Liver (tissue), 3 donors: Measurements from ENCODE around the gene KLHDC2.

Source experiments
- GABPA ChIP-seq, 2 donors: IDR thresholded peaks in 1 of 2; conservative IDR thresholded peaks in 1 of 2; 2 replicates each; pipeline ENCODE4 v1.6.1; 2016; ENCODE audit warnings: antibody characterized with exemption in 2 of 2, mild to moderate bottlenecking in 1 of 2, moderate library complexity in 1 of 2
- JUND ChIP-seq, 2 donors: IDR thresholded peaks; 2 replicates each; pipeline ENCODE4 v1.6.1; 2016; ENCODE audit warnings: antibody characterized with exemption in 2 of 2
- NR2F2 ChIP-seq: IDR thresholded peaks from 2 replicates; pipeline ENCODE4 v1.6.1; 2016; ENCODE audit warnings: antibody characterized with exemption
- RAD21 ChIP-seq, 2 donors: IDR thresholded peaks; 2 replicates each; pipeline ENCODE4 v1.6.1; 2016; ENCODE audit warnings: antibody characterized with exemption in 2 of 2, mild to moderate bottlenecking in 2 of 2
- SP1 ChIP-seq: IDR thresholded peaks from 2 replicates; pipeline ENCODE4 v1.6.1; 2018; ENCODE audit warnings: antibody characterized with exemption, mild to moderate bottlenecking
- TAF1 ChIP-seq: conservative IDR thresholded peaks from 2 replicates; pipeline ENCODE4 v1.6.1; 2016; ENCODE audit warnings: antibody characterized with exemption, mild to moderate bottlenecking
- YY1 ChIP-seq: IDR thresholded peaks from 2 replicates; pipeline ENCODE4 v1.6.1; 2016; ENCODE audit warnings: antibody characterized with exemption, mild to moderate bottlenecking
- TF ChIP-seq, protein P1 (sequence below): fragments of 150-350 bp; IDR thresholded peaks from 2 replicates; pipeline ENCODE4 v1.5.1; 2017; ENCODE audit warnings: improper control_type of control experiment, low read depth, low read length; ENCODE audit not compliant: missing input control
- TF ChIP-seq, protein P2 (sequence below): IDR thresholded peaks from 2 replicates; pipeline ENCODE4 v1.6.1; 2016; ENCODE audit warnings: antibody characterized with exemption
- TF ChIP-seq, protein P3 (sequence below): IDR thresholded peaks from 2 replicates; pipeline ENCODE4 v1.6.1; 2016; ENCODE audit warnings: antibody characterized with exemption
- donor health status: healthy.
- donor health status: healthy.

DNA sequence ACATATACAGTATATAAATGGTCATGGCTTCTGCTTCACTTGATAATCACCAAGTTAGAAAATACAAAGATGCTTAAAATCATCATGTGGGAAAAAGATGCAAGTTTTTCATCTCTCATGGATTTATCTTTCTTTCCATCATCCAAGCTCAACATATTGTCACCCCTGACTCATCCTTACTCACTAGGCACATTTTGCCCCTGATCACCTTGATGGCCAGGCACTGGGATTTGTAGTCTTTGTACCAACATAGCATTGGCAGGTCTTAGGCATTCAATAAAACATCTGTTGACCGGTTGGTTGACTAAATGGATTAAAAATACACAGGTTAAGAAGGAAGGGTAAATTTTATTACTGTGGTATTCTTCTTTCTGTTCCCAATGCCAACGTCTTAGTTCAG lies 28.1 kb downstream of the KLHDC2 start:
- TF ChIP-seq, protein P1, sequence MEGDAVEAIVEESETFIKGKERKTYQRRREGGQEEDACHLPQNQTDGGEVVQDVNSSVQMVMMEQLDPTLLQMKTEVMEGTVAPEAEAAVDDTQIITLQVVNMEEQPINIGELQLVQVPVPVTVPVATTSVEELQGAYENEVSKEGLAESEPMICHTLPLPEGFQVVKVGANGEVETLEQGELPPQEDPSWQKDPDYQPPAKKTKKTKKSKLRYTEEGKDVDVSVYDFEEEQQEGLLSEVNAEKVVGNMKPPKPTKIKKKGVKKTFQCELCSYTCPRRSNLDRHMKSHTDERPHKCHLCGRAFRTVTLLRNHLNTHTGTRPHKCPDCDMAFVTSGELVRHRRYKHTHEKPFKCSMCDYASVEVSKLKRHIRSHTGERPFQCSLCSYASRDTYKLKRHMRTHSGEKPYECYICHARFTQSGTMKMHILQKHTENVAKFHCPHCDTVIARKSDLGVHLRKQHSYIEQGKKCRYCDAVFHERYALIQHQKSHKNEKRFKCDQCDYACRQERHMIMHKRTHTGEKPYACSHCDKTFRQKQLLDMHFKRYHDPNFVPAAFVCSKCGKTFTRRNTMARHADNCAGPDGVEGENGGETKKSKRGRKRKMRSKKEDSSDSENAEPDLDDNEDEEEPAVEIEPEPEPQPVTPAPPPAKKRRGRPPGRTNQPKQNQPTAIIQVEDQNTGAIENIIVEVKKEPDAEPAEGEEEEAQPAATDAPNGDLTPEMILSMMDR: no peak
- TF ChIP-seq YY1: no peak
- TF ChIP-seq NR2F2: no peak
- TF ChIP-seq TAF1: no peak
- TF ChIP-seq RAD21 (IDR thresholded peaks at IDR 0.05): no peak
- no peak for TF ChIP-seq GABPA (IDR thresholded peaks at IDR 0.05 in 1 of 2, conservative IDR thresholded peaks at IDR 0.05 in 1 of 2)
- no peak for TF ChIP-seq JUND (IDR thresholded peaks at IDR 0.05)
- TF ChIP-seq, protein P2, sequence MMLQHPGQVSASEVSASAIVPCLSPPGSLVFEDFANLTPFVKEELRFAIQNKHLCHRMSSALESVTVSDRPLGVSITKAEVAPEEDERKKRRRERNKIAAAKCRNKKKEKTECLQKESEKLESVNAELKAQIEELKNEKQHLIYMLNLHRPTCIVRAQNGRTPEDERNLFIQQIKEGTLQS: no peak
- no peak for TF ChIP-seq SP1
- TF ChIP-seq, protein P3, sequence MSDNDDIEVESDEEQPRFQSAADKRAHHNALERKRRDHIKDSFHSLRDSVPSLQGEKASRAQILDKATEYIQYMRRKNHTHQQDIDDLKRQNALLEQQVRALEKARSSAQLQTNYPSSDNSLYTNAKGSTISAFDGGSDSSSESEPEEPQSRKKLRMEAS: no peak
